GM12891 (cell line): ENCODE data around the gene C2.
"Not testable (repeated sequence)": the region's sequence is repeated elsewhere in the genome, so short reads cannot be mapped to it uniquely, and the experiment has no call there.

Experiments used
- DNase-seq: peaks from one replicate; pipeline ENCODE4 v3.0.0; 2011; ENCODE audit warnings: low spot score; ENCODE audit not compliant: insufficient read length
- FAIRE-seq: peaks from 2 replicates; lab custom pipeline; 2011; peaks lifted over from hg19 to GRCh38; lab: Jason Lieb, UNC
- PAX5 ChIP-seq: IDR thresholded peaks from 2 replicates; pipeline ENCODE4 v1.6.1; 2011; ENCODE audit warnings: low read length, moderate library complexity, mild to moderate bottlenecking; ENCODE audit not compliant: insufficient read depth, severe bottlenecking
- POLR2A ChIP-seq: IDR thresholded peaks from 2 replicates; pipeline ENCODE4 v1.6.1; 2011; ENCODE audit warnings: low read depth, low read length, control low read depth
- POLR2AphosphoS5 ChIP-seq: IDR thresholded peaks from 2 replicates; pipeline ENCODE4 v1.6.1; 2011; ENCODE audit warnings: low read depth, low read length, control low read depth
- POU2F2 ChIP-seq: IDR thresholded peaks from 2 replicates; pipeline ENCODE4 v1.6.1; 2011; ENCODE audit warnings: low read depth, mild to moderate bottlenecking, control low read depth, low read length, moderate library complexity
- SPI1 ChIP-seq: IDR thresholded peaks from 2 replicates; pipeline ENCODE4 v1.6.1; 2011; ENCODE audit warnings: low read depth, low read length, control low read depth
- TAF1 ChIP-seq: IDR thresholded peaks from 2 replicates; pipeline ENCODE4 v1.6.1; 2011; ENCODE audit warnings: low read depth, low read length, control low read depth

Gene C2

GRCh38 chr6:31922942-31923341 lies 4.6 kb upstream of the C2 start:
- DNase-seq (no peak), FAIRE-seq (no peak)
- TF ChIP-seq POLR2A: no peak
- TF ChIP-seq POLR2AphosphoS5: no peak
- TF ChIP-seq SPI1: no peak
- TF ChIP-seq POU2F2: no peak
- no peak for TF ChIP-seq PAX5
- TF ChIP-seq TAF1: no peak

- no peak for DNase-seq
- TF ChIP-seq PAX5 (no peak), POLR2A (no peak), POLR2AphosphoS5 (no peak), SPI1 (no peak), TAF1 (no peak), POU2F2 (no peak)
- FAIRE-seq: no peak
Measured at GRCh38 chr6:31927863-31928671, 550 bp downstream of the C2 start.

- TF ChIP-seq PAX5: no peak
- no peak for TF ChIP-seq TAF1
- TF ChIP-seq POLR2A: no peak
- TF ChIP-seq POLR2AphosphoS5: no peak
- no peak for TF ChIP-seq POU2F2
- no peak for TF ChIP-seq SPI1
- DNase-seq: no peak
- no peak for FAIRE-seq
Measured at GRCh38 chr6:31928672-31928939, 1.1 kb downstream of the C2 start.

GRCh38 chr6:31930962-31931361 lies 3.4 kb downstream of the C2 start:
- FAIRE-seq: no peak

GRCh38 chr6:31932137-31932536 lies 4.6 kb downstream of the C2 start:
- DNase-seq, FAIRE-seq: not testable (repeated sequence)

More at GRCh38 chr6:31930962-31931361, 3.4 kb downstream of the C2 start:
- TF ChIP-seq POLR2A: no peak
- TF ChIP-seq POLR2AphosphoS5: no peak
- TF ChIP-seq SPI1: no peak
- TF ChIP-seq TAF1: no peak
- no peak for TF ChIP-seq PAX5
- TF ChIP-seq POU2F2: no peak
- DNase-seq: no peak

- no peak for TF ChIP-seq SPI1
- no peak for DNase-seq
- FAIRE-seq: no peak
Measured at GRCh38 chr6:31933537-31933936, 6.0 kb downstream of the C2 start.

GRCh38 chr6:31935021-31935420 lies 7.5 kb downstream of the C2 start:
- DNase-seq (no peak), FAIRE-seq (no peak)
- no peak for TF ChIP-seq SPI1
- TF ChIP-seq PAX5: no peak
- no peak for TF ChIP-seq POLR2A
- no peak for TF ChIP-seq POLR2AphosphoS5
- no peak for TF ChIP-seq POU2F2

- no peak for TF ChIP-seq POLR2A
- TF ChIP-seq TAF1: no peak
- TF ChIP-seq SPI1: no peak
- TF ChIP-seq POLR2AphosphoS5: no peak
- no peak for TF ChIP-seq PAX5
- TF ChIP-seq POU2F2: no peak
- FAIRE-seq (no peak), DNase-seq (no peak)
Measured at GRCh38 chr6:31935823-31936222, 8.3 kb downstream of the C2 start.

GRCh38 chr6:31940256-31940664 lies 12.7 kb downstream of the C2 start:
- TF ChIP-seq POU2F2 (no peak), POLR2AphosphoS5 (no peak), POLR2A (no peak), PAX5 (no peak), SPI1 (no peak), TAF1 (no peak)
- no peak for DNase-seq
- FAIRE-seq: no peak

- FAIRE-seq: no peak
- DNase-seq: no peak
- no peak for TF ChIP-seq TAF1
Measured at GRCh38 chr6:31943742-31944141, 16.2 kb downstream of the C2 start.

GRCh38 chr6:31945154-31945506 lies 17.6 kb downstream of the C2 start:
- DNase-seq (no peak), FAIRE-seq (no peak)
- no peak for TF ChIP-seq POLR2A
- TF ChIP-seq PAX5: no peak
- TF ChIP-seq POLR2AphosphoS5: no peak
- no peak for TF ChIP-seq SPI1
- no peak for TF ChIP-seq TAF1
- no peak for TF ChIP-seq POU2F2
